Measurements from ENCODE around the gene BCL11B. TPM values are rescaled to one million over a fixed set of nuclear protein-coding genes. Genes with fewer than 3 reads are reported as not detected.

BCL11B gene
- 8.4 TPM for total RNA-seq

GRCh38 chr14:99271951-99272631 lies at the start of gene BCL11B:
BCL11B (minus strand) TSS chr14:99272197; CDS start chr14:99271218, 979 bp downstream.
- peak; percentile 87 for DNase-seq (ENCODE audit: low spot score)

GRCh38 chr14:99321236-99321925 lies 49.4 kb upstream of the BCL11B start:
- DNase-seq (ENCODE audit: low spot score): no peak

- no peak for DNase-seq (ENCODE audit: low spot score)
Measured at GRCh38 chr14:99320621-99321235, 48.7 kb upstream of the BCL11B start.

- no peak for DNase-seq (ENCODE audit: low spot score)
Measured at GRCh38 chr14:99320105-99320572, 48.1 kb upstream of the BCL11B start.

GRCh38 chr14:99318959-99319295 lies 46.9 kb upstream of the BCL11B start:
- DNase-seq (ENCODE audit: low spot score): no peak

GRCh38 chr14:99318091-99318958 lies 46.3 kb upstream of the BCL11B start:
- DNase-seq (ENCODE audit: low spot score): no peak

- no peak for DNase-seq (ENCODE audit: low spot score)
Measured at GRCh38 chr14:99317231-99318090, 45.5 kb upstream of the BCL11B start.

GRCh38 chr14:99316281-99317163 lies 44.5 kb upstream of the BCL11B start:
- no peak for DNase-seq (ENCODE audit: low spot score)

- no peak for DNase-seq (ENCODE audit: low spot score)
Measured at GRCh38 chr14:99315197-99315596, 43.2 kb upstream of the BCL11B start.

- no peak for DNase-seq (ENCODE audit: low spot score)
Measured at GRCh38 chr14:99314623-99315022, 42.6 kb upstream of the BCL11B start.

- DNase-seq (ENCODE audit: low spot score): no peak
Measured at GRCh38 chr14:99313234-99313633, 41.2 kb upstream of the BCL11B start.

GRCh38 chr14:99312106-99312505 lies 40.1 kb upstream of the BCL11B start:
- no peak for DNase-seq (ENCODE audit: low spot score)

GRCh38 chr14:99309220-99309766 lies 37.3 kb upstream of the BCL11B start:
- DNase-seq (ENCODE audit: low spot score): no peak

GRCh38 chr14:99304208-99304607 lies 32.2 kb upstream of the BCL11B start:
- DNase-seq (ENCODE audit: low spot score): no peak

- DNase-seq (ENCODE audit: low spot score): no peak
Measured at GRCh38 chr14:99300190-99300589, 28.2 kb upstream of the BCL11B start.

- no peak for DNase-seq (ENCODE audit: low spot score)
Measured at GRCh38 chr14:99296517-99296916, 24.5 kb upstream of the BCL11B start.

GRCh38 chr14:99289394-99290189 lies 17.6 kb upstream of the BCL11B start:
- no peak for DNase-seq (ENCODE audit: low spot score)

GRCh38 chr14:99288948-99289347 lies 17.0 kb upstream of the BCL11B start:
- no peak for DNase-seq (ENCODE audit: low spot score)
